ENCODE data around the gene RAD18.

- no peak for TF ChIP-seq CTCF (IDR thresholded peaks at IDR 0.05)
- TF ChIP-seq POLR2A (IDR thresholded peaks at IDR 0.05) = no peak
Observed at GRCh38 chr3:8875836-8876235, 87.4 kb downstream of the RAD18 start.
